Keratinocyte (primary cell): ENCODE data around the gene REXO1.

Experiments
- EZH2 ChIP-seq: IDR thresholded peaks from one replicate; pipeline ENCODE4 v1.6.1; 2012; ENCODE audit warnings: inconsistent platforms, mild to moderate bottlenecking, low read length, moderate library complexity
- TF ChIP-seq, protein P1 (sequence below), 3 experiments: IDR thresholded peaks in 1 of 3; conservative IDR thresholded peaks in 1 of 3; optimal IDR thresholded peaks in 1 of 3; 2 replicates in 2 of 3; 3 replicates in 1 of 3; pipeline versions ENCODE3 to v1.5.1; 2011; ENCODE audit warnings: low read length in 3 of 3, mild to moderate bottlenecking in 3 of 3, moderate library complexity in 2 of 3, control low read depth in 1 of 3, inconsistent platforms in 1 of 3; ENCODE audit not compliant: insufficient read depth in 2 of 3; ENCODE audit errors: extremely low read depth in 1 of 3

DNA sequence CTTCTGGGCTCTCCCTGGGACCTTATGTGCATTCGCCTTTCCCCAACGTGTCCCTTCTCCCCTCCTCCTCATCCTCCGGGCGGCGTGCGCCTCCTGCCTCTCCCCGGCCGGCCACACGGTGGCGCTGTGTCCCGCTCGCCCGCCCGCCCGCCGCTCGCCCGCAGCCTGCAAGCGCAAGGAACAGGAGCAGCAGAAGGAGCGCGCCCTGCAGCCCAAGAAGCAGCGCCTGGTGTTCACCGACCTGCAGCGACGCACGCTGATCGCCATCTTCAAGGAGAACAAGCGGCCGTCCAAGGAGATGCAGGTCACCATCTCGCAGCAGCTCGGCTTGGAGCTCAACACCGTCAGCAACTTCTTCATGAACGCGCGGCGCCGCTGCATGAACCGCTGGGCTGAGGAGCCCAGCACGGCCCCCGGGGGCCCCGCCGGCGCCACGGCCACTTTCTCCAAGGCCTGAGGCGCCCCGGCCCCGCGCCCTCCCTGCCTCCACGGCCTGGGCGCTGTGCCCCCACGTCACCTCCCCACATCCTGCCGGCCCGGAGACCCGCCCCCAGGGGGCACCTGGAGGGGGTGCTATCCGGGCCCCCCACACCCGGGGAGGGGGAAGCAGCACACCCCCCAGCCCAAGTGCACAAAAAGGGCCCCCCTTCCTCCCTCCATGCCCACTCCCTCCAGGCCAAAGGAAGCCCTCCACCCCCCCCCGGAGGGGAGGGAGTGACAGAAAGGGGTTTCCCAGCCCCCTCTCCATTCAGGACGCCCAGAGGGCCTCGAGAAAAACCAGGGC, 73.1 kb downstream of the REXO1 start:
- TF ChIP-seq, protein P1, sequence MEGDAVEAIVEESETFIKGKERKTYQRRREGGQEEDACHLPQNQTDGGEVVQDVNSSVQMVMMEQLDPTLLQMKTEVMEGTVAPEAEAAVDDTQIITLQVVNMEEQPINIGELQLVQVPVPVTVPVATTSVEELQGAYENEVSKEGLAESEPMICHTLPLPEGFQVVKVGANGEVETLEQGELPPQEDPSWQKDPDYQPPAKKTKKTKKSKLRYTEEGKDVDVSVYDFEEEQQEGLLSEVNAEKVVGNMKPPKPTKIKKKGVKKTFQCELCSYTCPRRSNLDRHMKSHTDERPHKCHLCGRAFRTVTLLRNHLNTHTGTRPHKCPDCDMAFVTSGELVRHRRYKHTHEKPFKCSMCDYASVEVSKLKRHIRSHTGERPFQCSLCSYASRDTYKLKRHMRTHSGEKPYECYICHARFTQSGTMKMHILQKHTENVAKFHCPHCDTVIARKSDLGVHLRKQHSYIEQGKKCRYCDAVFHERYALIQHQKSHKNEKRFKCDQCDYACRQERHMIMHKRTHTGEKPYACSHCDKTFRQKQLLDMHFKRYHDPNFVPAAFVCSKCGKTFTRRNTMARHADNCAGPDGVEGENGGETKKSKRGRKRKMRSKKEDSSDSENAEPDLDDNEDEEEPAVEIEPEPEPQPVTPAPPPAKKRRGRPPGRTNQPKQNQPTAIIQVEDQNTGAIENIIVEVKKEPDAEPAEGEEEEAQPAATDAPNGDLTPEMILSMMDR (optimal IDR thresholded peaks at IDR 0.05 in 1 of 3, IDR thresholded peaks at IDR 0.05 in 1 of 3, conservative IDR thresholded peaks at IDR 0.05 in 1 of 3; ENCODE audit: extremely low read depth in 1 of 3, insufficient read depth in 2 of 3, low read length in 3 of 3), result peak; percentile 50 to 78 (median 54)
- no peak for TF ChIP-seq EZH2
